Osteocyte (in vitro differentiated cells): ENCODE data around the gene DCLRE1C. TPM values are rescaled to one million over a fixed set of nuclear protein-coding genes. Genes with fewer than 3 reads are reported as not detected.

Experiments
- DNase-seq: peaks from one replicate; pipeline ENCODE4 v3.0.0; 2021; ENCODE audit warnings: mixed read lengths; ENCODE audit not compliant: unreplicated experiment; ENCODE audit errors: extremely low spot score
- H3K27ac Mint-ChIP-seq: one replicate; pipeline ENCODE4 v1.8.0; 2021; ENCODE audit warnings: mild to moderate bottlenecking, mixed read lengths; ENCODE audit not compliant: unreplicated experiment
- H3K27me3 Mint-ChIP-seq: one replicate; pipeline ENCODE4 v1.8.0; 2021; ENCODE audit warnings: mixed read lengths; ENCODE audit not compliant: unreplicated experiment
- H3K36me3 Mint-ChIP-seq: one replicate; pipeline ENCODE4 v1.8.0; 2021; ENCODE audit warnings: mixed read lengths; ENCODE audit not compliant: unreplicated experiment
- H3K4me1 Mint-ChIP-seq: one replicate; pipeline ENCODE4 v1.8.0; 2021; ENCODE audit warnings: mixed read lengths; ENCODE audit not compliant: unreplicated experiment
- H3K4me3 Mint-ChIP-seq: one replicate; pipeline ENCODE4 v1.8.0; 2021; ENCODE audit warnings: mild to moderate bottlenecking, moderate library complexity, mixed read lengths; ENCODE audit not compliant: unreplicated experiment
- H3K9me3 Mint-ChIP-seq: one replicate; pipeline ENCODE4 v1.8.0; 2021; ENCODE audit warnings: mixed read lengths; ENCODE audit not compliant: unreplicated experiment
- CTCF ChIP-seq: fragments of 200-600 bp; sonication (generic); IDR thresholded peaks from 2 replicates; pipeline ENCODE4 v1.5.0; 2021; ENCODE audit warnings: antibody characterized with exemption, mild to moderate bottlenecking, moderate library complexity
- total RNA-seq: library from RNA; stranded (reverse); gene quantifications from 2 replicates; pipeline ENCODE4 v1.2.1, GENCODE V29; 2021

Gene DCLRE1C
- total RNA-seq, 1 donor from 2014 or later = 9.3 TPM

GRCh38 chr10:14858338-14858960, 95.4 kb downstream of the DCLRE1C start:
- no peak for TF ChIP-seq CTCF
- no peaks in the 10 kb centered on the region for H3K9me3 Mint-ChIP-seq
- DNase-seq = no peak
- no peak overlapping the region for H3K4me3 Mint-ChIP-seq
- no peaks in the 10 kb centered on the region for H3K4me1 Mint-ChIP-seq
- no peak overlapping the region for H3K27ac Mint-ChIP-seq
- H3K27me3 Mint-ChIP-seq = no peaks in the 10 kb centered on the region
- peaks cover 26% of the 10 kb centered on the region for H3K36me3 Mint-ChIP-seq

- H3K4me3 Mint-ChIP-seq = no peak overlapping the region
- no peaks in the 10 kb centered on the region for H3K9me3 Mint-ChIP-seq
- H3K27me3 Mint-ChIP-seq = no peaks in the 10 kb centered on the region
- no peak for TF ChIP-seq CTCF
- H3K27ac Mint-ChIP-seq = no peak overlapping the region
- DNase-seq = no peak
- H3K4me1 Mint-ChIP-seq = no peaks in the 10 kb centered on the region
- H3K36me3 Mint-ChIP-seq = peaks cover 41% of the 10 kb centered on the region
Observed at GRCh38 chr10:14855453-14855852, 98.4 kb downstream of the DCLRE1C start.

GRCh38 chr10:14852236-14852635, 101.7 kb downstream of the DCLRE1C start:
- Mint-ChIP-seq H3K9me3 (no peaks in the 10 kb centered on the region), H3K36me3 (peaks cover 36% of the 10 kb centered on the region), H3K27me3 (no peaks in the 10 kb centered on the region), H3K27ac (no peak overlapping the region), H3K4me3 (no peak overlapping the region), H3K4me1 (no peaks in the 10 kb centered on the region)
- no peak for TF ChIP-seq CTCF
- DNase-seq = no peak

Other genes with a start within 250 kb of the DCLRE1C start
- gene FAM107B, start 179.2 kb downstream of the DCLRE1C start, total RNA-seq = 40.7 and 47.4 TPM in 2 replicates
- 1.0 and 2.9 TPM in 2 replicates for gene CDNF, start 116.1 kb downstream of the DCLRE1C start, total RNA-seq
- 9.5 and 9.9 TPM in 2 replicates for gene HSPA14, start 115.8 kb downstream of the DCLRE1C start, total RNA-seq
- 13.6 and 13.8 TPM in 2 replicates for gene MSANTD7, start 115.8 kb downstream of the DCLRE1C start, total RNA-seq
- gene SUV39H2, start 75.2 kb downstream of the DCLRE1C start, total RNA-seq = 8.2 and 9.8 TPM in 2 replicates
- gene MEIG1, start 5.3 kb upstream of the DCLRE1C start, total RNA-seq = 1.0 TPM in 1 of 2 replicates, not detected in the other
- gene OLAH, start 89.8 kb upstream of the DCLRE1C start, total RNA-seq = 0.59 TPM in 1 of 2 replicates, not detected in the other
- 0.73 and 0.86 TPM in 2 replicates for gene ACBD7, start 134.7 kb upstream of the DCLRE1C start, total RNA-seq
- 13.7 and 17.9 TPM in 2 replicates for gene RPP38, start 143.3 kb upstream of the DCLRE1C start, total RNA-seq
- gene NMT2, start 214.6 kb upstream of the DCLRE1C start, total RNA-seq = 15.0 and 17.4 TPM in 2 replicates